Natural killer cell (primary cell): Measurements from ENCODE around the gene OXA1L. TPM values are rescaled to one million over a fixed set of nuclear protein-coding genes. Genes with fewer than 3 reads are reported as not detected.
A peak's percentile ranks its signal among the peaks of the same experiment; 100 is the strongest.
"Not testable (repeated sequence)": the region's sequence is repeated elsewhere in the genome, so short reads cannot be mapped to it uniquely, and the experiment has no call there.

Experiments
- ATAC-seq, 3 donors: fragments of 150-1000 bp in 2 of 3; fragments of 200-7000 bp in 1 of 3; cut with Tn5 transposase; 1 replicate in 1 of 3; 2 replicates in 2 of 3; pipeline ENCODE4 v1.10.0; 2021; ENCODE audit warnings: mild to moderate bottlenecking in 2 of 3, moderate library complexity in 2 of 3
- DNase-seq, 2 donors: peaks; one replicate each; pipeline versions ENCODE4 v3.0.0 to v3.0.0-alpha.2; 2013 to 2021; ENCODE audit warnings: mixed read lengths in 1 of 2
- H3K27ac ChIP-seq: one replicate; pipeline ENCODE4 v1.5.1; 2013; ENCODE audit warnings: mild to moderate bottlenecking, low read length
- H3K27me3 ChIP-seq: one replicate; pipeline ENCODE4 v1.6.1; 2013; ENCODE audit warnings: low read length; ENCODE audit not compliant: control insufficient read depth, insufficient read depth
- H3K36me3 ChIP-seq: one replicate; pipeline ENCODE4 v1.6.1; 2013; ENCODE audit warnings: low read length; ENCODE audit not compliant: control insufficient read depth, insufficient read depth
- H3K4me1 ChIP-seq: one replicate; pipeline ENCODE4 v1.6.1; 2013; ENCODE audit warnings: low read length; ENCODE audit not compliant: control insufficient read depth, insufficient read depth
- H3K4me3 ChIP-seq: one replicate; pipeline ENCODE4 v1.5.1; 2013; ENCODE audit warnings: low read length
- H3K9me3 ChIP-seq: one replicate; pipeline ENCODE4 v1.6.1; 2013; ENCODE audit warnings: low read length; ENCODE audit not compliant: control insufficient read depth, insufficient read depth
- H3K27ac Mint-ChIP-seq, 2 donors: one replicate each; pipeline ENCODE4 v1.8.0; 2022; ENCODE audit warnings: mild to moderate bottlenecking in 2 of 2, mixed read lengths in 2 of 2, moderate library complexity in 1 of 2
- H3K27me3 Mint-ChIP-seq, 2 donors: one replicate each; pipeline ENCODE4 v1.8.0; 2022; ENCODE audit warnings: low read depth in 2 of 2, mixed read lengths in 2 of 2
- H3K36me3 Mint-ChIP-seq: one replicate; pipeline ENCODE4 v1.8.0; 2022; ENCODE audit warnings: mixed read lengths
- H3K4me1 Mint-ChIP-seq, 2 donors: one replicate each; pipeline ENCODE4 v1.8.0; 2022; ENCODE audit warnings: mixed read lengths in 2 of 2
- H3K4me3 Mint-ChIP-seq: one replicate; pipeline ENCODE4 v1.8.0; 2022; ENCODE audit warnings: mild to moderate bottlenecking, moderate library complexity, mixed read lengths
- H3K9me3 Mint-ChIP-seq, 2 donors: one replicate each; pipeline ENCODE4 v1.8.0; 2022; ENCODE audit warnings: mixed read lengths in 2 of 2
- CTCF ChIP-seq: fragments of 200-600 bp; IDR thresholded peaks from one replicate; pipeline ENCODE4 v1.8.0; 2022; ENCODE audit warnings: antibody characterized with exemption
- whole genome bisulfite sequencing: methylation state at CpG from one replicate; pipeline ENCODE4 v1.1.7; 2013; ENCODE audit warnings: missing lambda C conversion rate; ENCODE audit not compliant: insufficient coverage; 5-methylcytosine and 5-hydroxymethylcytosine counted together
- intact Hi-C: fragments of 100-400 bp; cut with micrococcal nuclease; formaldehyde crosslinking; loops from one replicate; pipeline ENCODE4 v1.14.2; 2022
- total RNA-seq, 4 donors: library from RNA; stranded (reverse); fragments of 120-200 nt in 1 of 4; gene quantifications; one replicate each; pipeline versions ENCODE4 v1.2.3 to v1.2.4, GENCODE V29; 2013 to 2022

Gene OXA1L
- total RNA-seq, 3 donors from 2014 or later (not counting 1 experiment from before 2014, with no cell fraction given), result 121 to 143 (median 125) TPM

DNA sequence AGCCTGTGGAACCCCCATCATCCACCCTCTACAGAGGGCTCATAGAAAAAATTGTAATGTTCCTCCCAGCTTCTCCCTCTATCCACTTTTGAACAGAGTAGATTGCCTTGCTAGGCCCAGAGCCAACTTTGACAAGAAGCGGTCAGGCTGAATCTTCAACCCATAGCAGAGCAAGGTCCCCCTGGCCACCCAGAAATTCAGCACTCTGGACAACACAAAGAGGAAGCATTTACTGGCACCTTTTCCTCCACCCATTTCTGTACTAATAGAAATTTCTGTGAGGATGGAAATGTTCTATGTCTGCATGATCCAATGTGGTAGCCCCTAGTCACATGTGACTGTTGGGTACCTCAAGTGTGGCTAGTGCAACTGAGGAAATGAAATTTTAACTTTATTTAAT lies 42.7 kb upstream of the OXA1L start:
- H3K9me3 Mint-ChIP-seq, result no peaks in the 10 kb centered on the region
- Histone ChIP-seq H3K4me1 (no peaks in the 10 kb centered on the region), H3K36me3 (no peaks in the 10 kb centered on the region), H3K9me3 (no peaks in the 10 kb centered on the region), H3K27me3 (no peaks in the 10 kb centered on the region), H3K4me3 (no peak overlapping the region), H3K27ac (no peak overlapping the region)
- intact Hi-C loops, result no loop called here
- no peaks in the 10 kb centered on the region for H3K4me1 Mint-ChIP-seq
- DNase-seq, result no peak
- no peak overlapping the region for H3K4me3 Mint-ChIP-seq
- TF ChIP-seq CTCF, result no peak
- ATAC-seq, result no peak
- H3K36me3 Mint-ChIP-seq, result no peaks in the 10 kb centered on the region
- peaks cover 0 to 6% of the 10 kb centered on the region in 2 donors for H3K27me3 Mint-ChIP-seq
- no peak overlapping the region for H3K27ac Mint-ChIP-seq
- 94% methylated on average over 1 of the region's 1 CpG for WGBS

DNA sequence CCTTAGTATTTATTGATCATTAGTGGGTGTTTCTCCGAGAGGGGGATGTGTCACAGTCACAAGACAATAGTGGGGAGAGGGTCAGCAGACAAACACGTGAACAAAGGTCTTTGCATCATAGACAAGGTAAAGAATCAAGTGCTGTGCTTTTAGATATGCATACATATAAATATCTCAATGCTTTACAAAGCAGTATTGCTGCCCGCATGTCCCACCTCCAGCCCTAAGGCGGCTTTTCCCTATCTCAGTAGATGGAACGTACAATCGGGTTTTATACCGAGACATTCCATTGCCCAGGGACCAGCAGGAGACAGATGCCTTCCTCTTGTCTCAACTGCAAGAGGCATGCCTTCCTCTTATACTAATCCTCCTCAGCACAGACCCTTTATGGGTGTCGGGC lies 41.6 kb upstream of the OXA1L start:
- H3K36me3 Mint-ChIP-seq, H3K27ac ChIP-seq, H3K4me3 ChIP-seq, DNase-seq, intact Hi-C loops, H3K4me3 Mint-ChIP-seq, H3K9me3 ChIP-seq, ATAC-seq, H3K27me3 Mint-ChIP-seq, H3K4me1 ChIP-seq, H3K4me1 Mint-ChIP-seq, H3K36me3 ChIP-seq, H3K27ac Mint-ChIP-seq, H3K27me3 ChIP-seq, H3K9me3 Mint-ChIP-seq: not testable (repeated sequence)
- 93% methylated on average over 6 of the region's 8 CpGs for WGBS

DNA sequence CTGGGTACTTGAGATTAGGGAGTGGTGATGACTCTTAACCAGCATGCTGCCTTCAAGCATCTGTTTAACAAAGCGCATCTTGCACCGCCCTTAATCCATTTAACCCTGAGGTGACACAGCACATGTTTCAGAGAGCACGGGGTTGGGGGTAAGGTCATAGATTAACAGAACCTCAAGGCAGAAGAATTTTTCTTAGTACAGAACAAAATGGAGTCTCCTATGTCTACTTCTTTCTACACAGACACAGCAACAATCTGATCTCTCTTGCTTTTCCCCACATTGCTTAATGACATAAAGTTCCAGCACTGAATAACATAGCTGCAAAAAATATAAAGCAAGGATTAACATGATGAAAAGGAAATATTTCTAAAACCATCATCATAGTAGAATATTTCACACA lies 41.1 kb upstream of the OXA1L start:
- H3K9me3 ChIP-seq, result not testable (repeated sequence)

DNA sequence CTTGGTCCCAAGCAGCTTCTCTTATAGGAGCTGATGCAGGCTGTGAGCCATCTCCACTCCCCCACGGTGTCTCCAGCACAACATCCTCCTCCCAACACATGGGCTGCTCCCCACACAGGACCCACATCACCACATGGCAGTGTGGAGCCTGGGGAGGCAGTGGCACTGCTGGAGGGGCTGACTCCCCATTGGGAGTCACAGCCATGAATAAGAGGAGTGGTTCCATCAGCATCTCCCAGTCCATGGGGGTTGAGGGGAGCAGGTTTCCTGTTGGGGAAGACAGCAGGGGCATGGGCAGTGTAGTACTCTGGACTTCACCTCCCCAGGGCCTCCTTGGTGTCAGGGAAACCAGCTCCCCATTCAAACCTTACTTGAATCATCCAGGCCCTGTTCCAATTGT lies 40.5 kb upstream of the OXA1L start:
- H3K4me3 ChIP-seq, result no peak overlapping the region
- no peaks in the 10 kb centered on the region for H3K27me3 ChIP-seq
- Mint-ChIP-seq H3K9me3 (no peaks in the 10 kb centered on the region), H3K36me3 (no peaks in the 10 kb centered on the region), H3K27ac (no peak overlapping the region), H3K4me1 (no peaks in the 10 kb centered on the region), H3K4me3 (no peak overlapping the region), H3K27me3 (peaks cover 0 to under 1% of the 10 kb centered on the region in 2 donors)
- H3K4me1 ChIP-seq, result no peaks in the 10 kb centered on the region
- no peaks in the 10 kb centered on the region for H3K9me3 ChIP-seq
- DNase-seq, result no peak
- ATAC-seq, result peak in 1 of 3 donors; percentile 30
- WGBS, result 67% methylated on average over 1 of the region's 1 CpG
- intact Hi-C loops, result no loop called here
- no peak for TF ChIP-seq CTCF
- no peak overlapping the region for H3K27ac ChIP-seq
- H3K36me3 ChIP-seq, result no peaks in the 10 kb centered on the region

More for the DNA sequence above, 41.1 kb upstream of the OXA1L start:
- H3K36me3 ChIP-seq, H3K27me3 ChIP-seq, H3K4me1 Mint-ChIP-seq, H3K4me3 ChIP-seq, H3K4me1 ChIP-seq, H3K27ac ChIP-seq, H3K4me3 Mint-ChIP-seq, intact Hi-C loops, H3K36me3 Mint-ChIP-seq, H3K27me3 Mint-ChIP-seq, H3K9me3 Mint-ChIP-seq, DNase-seq, ATAC-seq, H3K27ac Mint-ChIP-seq: not testable (repeated sequence)
- 93% methylated on average over 3 of the region's 3 CpGs for WGBS

- ATAC-seq, H3K4me3 Mint-ChIP-seq, H3K36me3 ChIP-seq, H3K9me3 ChIP-seq, DNase-seq, H3K4me1 ChIP-seq, intact Hi-C loops, H3K4me1 Mint-ChIP-seq, H3K9me3 Mint-ChIP-seq, H3K27ac Mint-ChIP-seq, H3K4me3 ChIP-seq, H3K27me3 ChIP-seq, H3K27me3 Mint-ChIP-seq, H3K36me3 Mint-ChIP-seq, H3K27ac ChIP-seq: not testable (repeated sequence)
- 93% methylated on average over 5 of the region's 5 CpGs for WGBS
These were observed 34.4 kb upstream of the OXA1L start for GRCh38 chr14:22732062-22732461.
